ENCODE results near the gene DUSP22. TPM values are rescaled to one million over a fixed set of nuclear protein-coding genes. Genes with fewer than 3 reads are reported as not detected.
A peak's percentile ranks its signal among the peaks of the same experiment; 100 is the strongest.

The DUSP22 gene
- total RNA-seq, 4 donors from 2014 or later = 53.3 to 95.2 (median 71.3) TPM

DNA sequence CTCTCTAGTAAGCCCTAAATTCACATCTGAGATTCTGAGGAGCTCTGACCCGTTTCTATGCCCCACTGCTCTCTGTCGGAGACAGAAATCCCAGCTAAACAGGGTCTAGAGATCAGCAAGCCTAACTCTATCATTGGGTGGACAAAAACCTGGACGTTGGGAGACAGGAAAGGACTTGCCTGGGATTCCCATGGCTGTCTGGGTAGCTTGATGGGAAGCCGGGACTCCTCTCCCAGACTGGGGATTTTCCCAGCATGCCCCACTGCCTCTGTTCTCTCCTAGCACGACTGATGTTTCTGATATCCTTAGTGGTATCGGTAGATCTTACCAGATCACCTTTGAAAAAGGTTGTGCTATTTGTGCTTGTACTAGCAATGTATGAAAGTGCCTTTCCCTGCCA, 22.9 kb downstream of the DUSP22 start:
- no peak overlapping the region for H3K27ac ChIP-seq
- no peak overlapping the region for H3K4me3 ChIP-seq
- no peaks in the 10 kb centered on the region for H3K9me3 ChIP-seq
- no peaks in the 10 kb centered on the region for H3K27me3 ChIP-seq
- no peak for DNase-seq (ENCODE audit: low spot score in 2 of 2)
- H3K4me1 ChIP-seq = peaks cover 18% of the 10 kb centered on the region
- TF ChIP-seq EP300 (IDR thresholded peaks at IDR 0.05) = no peak
- no peak for TF ChIP-seq POLR2A (IDR thresholded peaks at IDR 0.05)
- TF ChIP-seq, protein P1, sequence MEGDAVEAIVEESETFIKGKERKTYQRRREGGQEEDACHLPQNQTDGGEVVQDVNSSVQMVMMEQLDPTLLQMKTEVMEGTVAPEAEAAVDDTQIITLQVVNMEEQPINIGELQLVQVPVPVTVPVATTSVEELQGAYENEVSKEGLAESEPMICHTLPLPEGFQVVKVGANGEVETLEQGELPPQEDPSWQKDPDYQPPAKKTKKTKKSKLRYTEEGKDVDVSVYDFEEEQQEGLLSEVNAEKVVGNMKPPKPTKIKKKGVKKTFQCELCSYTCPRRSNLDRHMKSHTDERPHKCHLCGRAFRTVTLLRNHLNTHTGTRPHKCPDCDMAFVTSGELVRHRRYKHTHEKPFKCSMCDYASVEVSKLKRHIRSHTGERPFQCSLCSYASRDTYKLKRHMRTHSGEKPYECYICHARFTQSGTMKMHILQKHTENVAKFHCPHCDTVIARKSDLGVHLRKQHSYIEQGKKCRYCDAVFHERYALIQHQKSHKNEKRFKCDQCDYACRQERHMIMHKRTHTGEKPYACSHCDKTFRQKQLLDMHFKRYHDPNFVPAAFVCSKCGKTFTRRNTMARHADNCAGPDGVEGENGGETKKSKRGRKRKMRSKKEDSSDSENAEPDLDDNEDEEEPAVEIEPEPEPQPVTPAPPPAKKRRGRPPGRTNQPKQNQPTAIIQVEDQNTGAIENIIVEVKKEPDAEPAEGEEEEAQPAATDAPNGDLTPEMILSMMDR (IDR thresholded peaks at IDR 0.05) = no peak
- TF ChIP-seq POLR2AphosphoS5 (IDR thresholded peaks at IDR 0.05) = no peak
- H3K36me3 ChIP-seq = no peaks in the 10 kb centered on the region
- WGBS = 76% methylated on average over 6 of the region's 6 CpGs

DNA sequence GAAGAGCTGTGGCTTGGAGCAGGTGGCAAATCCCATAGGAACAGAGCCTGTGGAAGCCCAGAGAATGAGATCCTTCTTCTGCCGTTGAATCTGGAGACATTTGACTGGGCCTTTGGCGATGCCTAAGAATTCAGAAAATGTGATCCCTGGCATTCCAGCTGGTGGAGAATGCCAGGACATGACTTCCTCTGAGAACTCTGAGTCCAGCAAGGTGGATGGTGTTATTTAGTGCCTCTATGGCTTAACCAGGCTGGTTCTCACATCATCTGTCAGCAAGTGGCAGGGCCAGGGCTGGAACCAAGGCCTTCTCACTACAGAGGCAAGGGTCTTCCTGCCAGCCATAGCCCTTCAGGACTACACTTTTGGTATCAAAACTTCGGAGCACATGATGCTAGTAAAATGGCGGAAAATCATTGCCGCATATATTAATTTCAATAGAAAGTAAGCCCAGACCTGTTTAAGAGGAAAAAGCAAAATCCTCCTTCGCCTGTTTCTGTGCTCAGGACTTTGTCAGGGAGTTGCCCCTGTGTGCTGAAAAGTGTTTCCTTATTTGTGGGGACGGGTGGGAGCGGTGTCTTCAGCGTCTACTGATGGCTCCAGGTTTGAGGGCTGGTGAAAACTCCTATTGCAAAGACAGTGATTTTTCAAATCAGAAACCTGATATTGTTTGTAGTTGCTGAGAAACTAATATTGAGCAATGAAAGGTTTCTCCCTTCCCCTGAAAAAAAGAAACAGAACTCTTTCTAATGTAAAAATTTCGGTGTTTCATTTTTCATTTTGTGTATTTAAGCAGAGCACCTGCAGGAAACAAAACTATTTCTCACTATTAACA, 23.9 kb downstream of the DUSP22 start:
- Histone ChIP-seq H3K4me1 (peaks cover 18% of the 10 kb centered on the region), H3K4me3 (no peak overlapping the region), H3K36me3 (no peaks in the 10 kb centered on the region), H3K27me3 (no peaks in the 10 kb centered on the region), H3K9me3 (no peaks in the 10 kb centered on the region), H3K27ac (no peak overlapping the region)
- TF ChIP-seq, protein P1 (IDR thresholded peaks at IDR 0.05) = no peak
- TF ChIP-seq POLR2AphosphoS5 (IDR thresholded peaks at IDR 0.05) (no peak), POLR2A (IDR thresholded peaks at IDR 0.05) (no peak), EP300 (IDR thresholded peaks at IDR 0.05) (no peak)
- DNase-seq (ENCODE audit: low spot score in 2 of 2) = peak in 1 of 2 donors; percentile 50
- 80% methylated on average over 10 of the region's 10 CpGs for WGBS

DNA sequence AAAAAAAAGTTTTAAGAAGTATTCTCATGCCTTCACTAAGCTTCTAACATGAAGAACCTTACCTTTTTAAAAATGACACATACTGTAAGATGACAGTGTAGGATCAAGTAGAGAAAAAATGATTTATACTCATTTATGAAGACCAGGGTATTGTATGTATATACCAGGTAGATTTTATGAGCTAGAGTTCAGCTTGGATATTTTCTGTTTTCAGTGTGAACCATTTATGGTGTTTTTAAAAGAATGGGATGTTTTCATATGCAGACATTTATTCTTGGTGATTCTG, 24.4 kb downstream of the DUSP22 start:
- TF ChIP-seq POLR2AphosphoS5 (IDR thresholded peaks at IDR 0.05) (no peak), POLR2A (IDR thresholded peaks at IDR 0.05) (no peak), EP300 (IDR thresholded peaks at IDR 0.05) (no peak)
- TF ChIP-seq, protein P1 (IDR thresholded peaks at IDR 0.05) = no peak
- peaks cover 23% of the 10 kb centered on the region for H3K4me1 ChIP-seq
- no peaks in the 10 kb centered on the region for H3K36me3 ChIP-seq
- H3K4me3 ChIP-seq = no peak overlapping the region
- H3K9me3 ChIP-seq = no peaks in the 10 kb centered on the region
- no peak overlapping the region for H3K27ac ChIP-seq
- DNase-seq (ENCODE audit: low spot score in 2 of 2) = no peak
- H3K27me3 ChIP-seq = no peaks in the 10 kb centered on the region

DNA sequence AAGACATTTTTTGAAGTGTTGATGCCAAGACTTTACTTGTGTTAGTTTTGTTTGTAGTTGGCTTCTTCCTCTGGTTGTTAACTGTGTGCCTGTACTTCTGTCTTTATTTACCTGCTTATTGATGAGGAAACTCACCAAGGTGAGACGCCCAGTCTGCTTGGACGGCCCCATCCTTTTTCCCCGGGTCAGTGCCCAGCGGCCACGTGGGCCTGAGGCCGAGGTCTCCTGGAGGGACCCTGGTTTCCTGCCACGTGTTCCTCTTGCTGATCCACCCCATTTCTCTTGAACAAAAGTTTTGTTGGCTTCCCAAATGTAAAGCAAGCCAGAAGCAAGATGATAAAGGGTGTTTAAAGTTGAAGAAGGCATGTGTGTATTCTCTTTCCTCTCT, 24.8 kb downstream of the DUSP22 start:
- H3K27ac ChIP-seq = no peak overlapping the region
- 77% methylated on average over 7 of the region's 7 CpGs for WGBS

DNA sequence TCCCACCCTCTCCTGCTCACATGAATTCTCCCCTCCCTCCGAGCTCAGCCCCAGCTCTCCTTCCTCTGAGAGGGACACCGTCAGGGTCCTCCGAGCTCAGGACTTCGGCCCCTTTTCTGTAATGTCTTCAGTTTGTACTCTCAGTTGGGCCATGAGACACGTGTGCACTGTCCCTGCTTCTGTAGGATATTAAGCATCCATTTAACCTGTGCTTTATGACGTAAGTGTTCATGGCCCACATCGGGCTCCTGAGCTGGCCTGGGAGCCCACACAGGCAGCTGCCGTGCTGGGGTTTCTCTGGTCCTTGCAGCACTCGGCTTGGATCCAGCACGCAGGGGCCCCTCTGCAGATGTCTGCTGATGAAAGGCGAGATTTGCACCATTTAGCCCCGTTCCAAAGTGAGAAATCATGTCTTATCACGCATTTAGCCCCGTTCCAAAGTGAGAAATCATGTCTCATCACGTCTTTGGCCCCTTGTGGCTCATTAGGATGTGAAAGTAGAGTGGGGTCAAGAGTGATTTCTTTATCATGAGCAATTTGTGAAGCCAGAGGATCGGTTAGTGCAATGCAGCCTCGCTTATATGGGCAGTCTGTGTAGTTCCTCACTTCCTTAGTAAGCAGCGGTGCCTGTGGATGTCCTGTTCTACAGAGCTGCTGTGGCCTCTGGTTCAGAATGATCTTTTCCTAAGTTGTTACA, 25.3 kb downstream of the DUSP22 start:
- H3K36me3 ChIP-seq = no peaks in the 10 kb centered on the region
- H3K27ac ChIP-seq = no peak overlapping the region
- no peaks in the 10 kb centered on the region for H3K9me3 ChIP-seq
- H3K27me3 ChIP-seq = no peaks in the 10 kb centered on the region
- H3K4me3 ChIP-seq = no peak overlapping the region
- TF ChIP-seq EP300 (IDR thresholded peaks at IDR 0.05) (no peak), POLR2A (IDR thresholded peaks at IDR 0.05) (no peak), POLR2AphosphoS5 (IDR thresholded peaks at IDR 0.05) (no peak)
- TF ChIP-seq, protein P1 (IDR thresholded peaks at IDR 0.05) = no peak
- WGBS = 81% methylated on average over 18 of the region's 18 CpGs
- DNase-seq (ENCODE audit: low spot score in 2 of 2) = no peak
- peaks cover 14% of the 10 kb centered on the region for H3K4me1 ChIP-seq

More for the DNA sequence above, 24.8 kb downstream of the DUSP22 start:
- Histone ChIP-seq H3K27me3 (no peaks in the 10 kb centered on the region), H3K4me3 (no peak overlapping the region), H3K36me3 (no peaks in the 10 kb centered on the region), H3K9me3 (no peaks in the 10 kb centered on the region), H3K4me1 (peaks cover 19% of the 10 kb centered on the region)
- TF ChIP-seq EP300 (IDR thresholded peaks at IDR 0.05) = no peak
- TF ChIP-seq, protein P1 (IDR thresholded peaks at IDR 0.05) = no peak
- TF ChIP-seq POLR2A (IDR thresholded peaks at IDR 0.05) = no peak
- TF ChIP-seq POLR2AphosphoS5 (IDR thresholded peaks at IDR 0.05) = no peak
- DNase-seq (ENCODE audit: low spot score in 2 of 2) = peak in 1 of 2 donors; percentile 75

Data from suprapubic skin (tissue), 4 donors.